ENCODE measurements around the gene COBL.

Gene COBL

GRCh38 chr7:51140199-51141164, 176.1 kb downstream of the COBL start:
- DNase-seq: peak in 1 of 5 donors; percentile 64

- DNase-seq: peak in 1 of 5 donors; percentile 48
Measured at GRCh38 chr7:51139796-51140195, 176.8 kb downstream of the COBL start.

DNA sequence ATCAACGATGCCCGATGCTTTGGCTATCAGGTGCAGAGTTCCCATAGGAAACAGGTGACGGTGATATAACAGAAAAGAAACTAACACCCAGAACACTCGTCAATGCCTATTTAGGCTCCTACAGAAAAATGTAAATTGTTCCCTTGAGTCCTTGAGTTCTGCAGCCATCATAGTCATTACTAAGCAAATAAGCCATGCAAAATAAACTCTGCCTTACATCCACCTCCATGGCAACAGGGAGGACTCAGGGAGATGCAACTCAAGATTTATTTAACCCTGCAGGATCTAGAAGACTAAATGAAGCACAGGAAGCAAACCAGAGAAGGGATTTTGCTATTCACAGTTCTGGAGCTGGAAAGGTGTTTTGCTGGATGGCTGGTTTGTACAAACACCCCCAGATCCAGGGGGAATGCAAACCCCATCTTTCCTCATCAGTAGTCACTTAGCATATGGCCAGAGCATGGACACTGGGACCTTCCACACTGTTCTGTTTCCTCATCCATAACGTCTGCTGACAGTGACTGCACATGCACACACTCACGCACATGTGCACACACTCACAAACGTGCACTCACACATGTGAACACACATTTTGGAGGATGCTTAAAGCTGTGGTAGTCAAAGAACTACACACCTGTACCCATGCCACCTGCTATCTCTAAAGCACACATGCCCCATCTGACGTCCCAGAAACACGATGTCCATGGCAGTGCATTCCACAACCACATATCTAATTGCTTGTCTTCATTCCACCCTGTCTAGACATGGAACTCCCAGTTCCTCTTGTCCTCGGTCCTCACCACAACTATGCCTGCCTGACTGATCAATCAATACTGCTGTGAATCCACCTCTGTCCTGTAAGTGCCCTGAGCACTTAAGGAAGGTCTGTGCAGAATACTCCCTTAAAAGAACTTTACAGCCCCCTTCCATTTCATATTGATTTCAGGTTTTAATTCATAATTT, 178.2 kb downstream of the COBL start:
- no peak for DNase-seq

DNA sequence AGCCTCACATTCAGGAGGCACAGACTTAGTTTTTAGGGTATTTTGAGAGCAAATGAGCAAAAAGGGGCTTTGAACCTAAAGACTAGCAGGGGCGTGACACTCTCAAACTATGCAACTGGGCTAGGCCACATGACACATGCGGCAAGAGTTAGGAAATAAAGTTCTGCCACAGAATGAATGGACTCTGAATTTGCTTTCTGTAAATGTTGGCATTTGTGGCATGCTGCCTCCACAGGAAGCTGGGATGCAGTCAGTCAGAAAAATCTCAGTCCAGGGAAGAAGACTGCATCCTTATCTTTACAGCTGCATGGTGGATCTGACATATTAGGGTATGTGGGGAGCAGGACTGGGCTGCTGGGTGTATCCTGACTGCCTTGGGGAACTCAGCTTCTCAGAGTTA, 181.0 kb downstream of the COBL start:
- no peak for DNase-seq

GRCh38 chr7:51134013-51134441, 182.6 kb downstream of the COBL start:
- no peak for DNase-seq

- DNase-seq: no peak
Measured at GRCh38 chr7:51132661-51133060, 183.9 kb downstream of the COBL start.

DNA sequence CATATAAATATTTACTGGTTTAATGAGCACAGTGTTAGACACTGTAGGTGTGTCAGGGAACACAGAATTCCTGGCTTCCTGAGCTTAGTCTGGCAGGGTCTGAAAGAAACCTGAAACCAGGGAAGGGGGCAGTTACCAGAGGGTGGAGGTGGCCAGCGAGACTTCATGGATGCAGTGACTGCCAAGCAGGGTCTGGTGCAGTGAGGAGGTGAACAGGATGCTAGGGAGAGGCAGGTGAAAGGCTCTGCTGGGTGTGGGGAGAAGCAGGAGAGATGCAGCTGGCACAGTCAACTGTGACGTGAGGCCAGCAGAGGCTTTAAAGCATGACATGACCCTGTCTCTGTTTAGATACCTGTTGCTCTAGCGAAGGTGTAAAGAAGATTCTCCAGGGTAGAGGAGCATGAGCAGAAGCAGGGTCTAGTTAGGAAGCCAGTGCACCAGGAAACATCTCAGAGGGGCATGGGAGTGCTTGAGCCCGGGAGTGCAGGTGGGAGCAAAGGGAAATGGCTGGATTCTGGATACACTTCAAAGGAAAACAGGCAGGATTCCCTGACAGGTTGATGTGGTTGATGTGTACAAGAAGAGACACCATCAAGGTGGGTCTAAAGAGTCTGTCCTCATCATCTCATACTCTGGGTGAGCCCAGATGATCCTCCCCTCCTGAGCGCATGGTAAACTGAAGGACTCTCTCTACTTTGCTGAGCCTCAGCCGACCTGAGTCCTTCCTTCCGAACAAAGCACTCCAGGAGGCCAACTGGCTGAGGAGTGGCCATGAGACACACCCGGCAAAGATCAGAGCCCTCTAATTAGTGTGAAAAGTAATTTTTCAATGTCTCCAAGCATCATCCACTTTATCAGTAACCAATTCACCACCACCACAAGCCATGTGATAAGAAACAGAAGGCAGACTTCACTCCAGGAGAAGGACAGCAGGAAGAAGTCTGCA, 186.8 kb downstream of the COBL start:
- no peak for DNase-seq

- no peak for DNase-seq
Measured at GRCh38 chr7:51128545-51129435, 187.8 kb downstream of the COBL start.

DNA sequence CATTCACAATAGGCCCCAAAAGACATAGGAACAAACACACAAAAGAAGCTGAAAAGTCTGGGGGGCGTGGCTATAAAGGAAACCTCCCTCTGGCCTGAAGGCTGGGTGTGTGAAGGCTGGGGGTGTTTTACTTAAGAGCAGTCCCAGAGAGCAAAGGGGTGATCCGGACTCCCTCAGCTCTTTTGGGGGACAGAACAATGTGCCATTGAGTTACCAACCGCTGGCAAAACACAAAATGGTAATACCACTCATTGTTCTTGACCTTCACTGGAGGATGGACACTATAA, 189.0 kb downstream of the COBL start:
- DNase-seq: no peak

GRCh38 chr7:51126813-51127617, 189.6 kb downstream of the COBL start:
- DNase-seq: no peak

GRCh38 chr7:51126324-51126723, 190.3 kb downstream of the COBL start:
- no peak for DNase-seq

GRCh38 chr7:51124321-51124720, 192.3 kb downstream of the COBL start:
- no peak for DNase-seq

DNA sequence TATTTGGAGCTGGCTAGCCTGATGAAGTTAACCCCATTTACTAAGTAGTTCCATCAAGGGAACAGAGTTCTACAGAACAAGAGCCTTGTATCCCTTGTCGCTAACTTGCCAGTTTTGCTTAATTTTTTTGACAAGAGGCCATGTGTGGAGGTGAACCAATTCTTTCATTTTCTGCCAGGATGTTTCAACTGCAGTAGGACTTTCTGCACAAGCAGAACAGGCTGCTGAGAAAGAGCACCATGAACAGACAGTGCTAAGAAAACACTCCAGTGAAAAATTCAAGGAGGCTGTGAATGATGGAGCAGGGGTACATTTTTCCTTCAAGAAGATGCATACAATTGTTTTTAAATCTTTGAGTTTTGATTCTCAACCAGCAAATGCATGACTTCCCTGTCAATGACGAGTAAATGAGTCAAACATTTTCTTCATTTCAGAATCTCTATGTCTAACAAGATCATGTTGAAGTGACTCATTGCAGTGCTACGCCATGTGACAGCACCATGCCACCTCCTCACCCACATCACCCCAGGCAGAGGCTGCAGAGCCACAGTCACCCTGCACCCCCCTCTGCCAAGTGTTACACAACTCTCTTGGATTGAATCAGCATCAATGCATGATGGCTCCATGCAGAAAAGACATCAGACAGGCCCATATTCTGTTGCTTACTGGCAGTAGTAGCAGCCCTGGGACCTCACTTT, 193.1 kb downstream of the COBL start:
- DNase-seq: peak in 1 of 5 donors; percentile 92

GRCh38 chr7:51121931-51122425, 194.6 kb downstream of the COBL start:
- peak in 1 of 5 donors; percentile 41 for DNase-seq

GRCh38 chr7:51121036-51121790, 195.4 kb downstream of the COBL start:
- DNase-seq: peak in 1 of 5 donors; percentile 7

GRCh38 chr7:51118628-51119027, 198.0 kb downstream of the COBL start:
- no peak for DNase-seq

- DNase-seq: no peak
Measured at GRCh38 chr7:51114501-51114900, 202.1 kb downstream of the COBL start.

- no peak for DNase-seq
Measured at GRCh38 chr7:51113962-51114361, 202.6 kb downstream of the COBL start.

DNA sequence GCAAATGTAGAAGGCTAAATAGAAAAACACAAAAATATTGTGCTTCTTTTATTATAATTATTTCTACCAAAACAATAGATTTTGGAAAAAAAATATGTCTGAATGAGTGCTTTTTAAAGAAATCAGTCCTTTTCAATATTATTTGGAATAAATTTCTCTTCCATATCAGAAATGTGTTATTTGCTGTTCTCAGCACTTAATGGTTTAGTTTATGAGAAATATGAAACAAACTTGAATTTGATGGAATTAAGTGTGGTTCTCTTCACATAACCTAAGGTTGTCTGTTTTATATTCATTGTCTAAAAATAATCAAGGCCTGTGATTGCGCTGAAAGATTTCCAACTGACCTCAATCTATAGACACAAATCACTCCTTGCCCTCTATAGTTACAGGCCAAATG, 203.0 kb downstream of the COBL start:
- DNase-seq: no peak
